ENCODE measurements around the gene C20orf144.

GRCh38 chr20:33687993-33688937 lies 26.1 kb downstream of the C20orf144 start:
- no peak for TF ChIP-seq TAF1 (IDR thresholded peaks at IDR 0.05; ENCODE audit: borderline replicate concordance, insufficient read depth, low read length)
- TF ChIP-seq REST (IDR thresholded peaks at IDR 0.05; ENCODE audit: insufficient read depth in 1 of 2, low read depth in 2 of 2, low read length in 2 of 2) = no peak
- no peak for TF ChIP-seq POLR2AphosphoS5 (IDR thresholded peaks at IDR 0.05; ENCODE audit: low read depth, low read length)

All from PFSK-1 (cell line).